ENCODE data around the gene ARHGAP45. TPM values are rescaled to one million over a fixed set of nuclear protein-coding genes. Genes with fewer than 3 reads are reported as not detected.

ARHGAP45 gene
- total RNA-seq, 2 experiments from 2014 or later = 861 to 878 TPM

- no peaks in the 10 kb centered on the region for H3K9me3 Mint-ChIP-seq
- peaks cover 21% of the 10 kb centered on the region for H3K36me3 ChIP-seq (ENCODE audit: insufficient read depth, low read length)
- peaks cover 6 to 17% of the 10 kb centered on the region in 2 experiments for H3K9me3 ChIP-seq (ENCODE audit: control insufficient read depth in 1 of 2, insufficient read depth in 1 of 2, low read length in 2 of 2)
- peaks cover 43% of the 10 kb centered on the region for H3K36me3 Mint-ChIP-seq (ENCODE audit: low read depth)
- ATAC-seq (ENCODE audit: poor library complexity) = no peak
- H3K4me1 ChIP-seq (ENCODE audit: insufficient read depth, low read length) = peaks cover 58% of the 10 kb centered on the region
- H3K4me3 Mint-ChIP-seq = no peak overlapping the region
- intact Hi-C loops (cut with DNase I, micrococcal nuclease) = no loop called here
- CTCF ChIA-PET = no interaction called here
- DNase-seq = no peak
- H3K4me1 Mint-ChIP-seq (ENCODE audit: low read depth) = peaks cover 53% of the 10 kb centered on the region
- H3K4me3 ChIP-seq (ENCODE audit: low read length) = no peak overlapping the region
- POLR2A ChIA-PET = interaction anchor here (1.5 to 5.1 kb wide), 2 partner anchors 19 to 27 kb away, joined by 4 to 53 read pairs; no protein-coding TSS in a partner anchor
- H3K27ac ChIP-seq (ENCODE audit: low read depth in 1 of 2, low read length in 2 of 2) = no peak overlapping the region
- H3K27me3 Mint-ChIP-seq = no peaks in the 10 kb centered on the region
- TF ChIP-seq CTCF (IDR thresholded peaks at IDR 0.05) = no peak
- no peaks in the 10 kb centered on the region for H3K27me3 ChIP-seq (ENCODE audit: control insufficient read depth in 1 of 2, insufficient read depth in 2 of 2, low read length in 2 of 2)
- no peak overlapping the region for H3K27ac Mint-ChIP-seq
Observed at GRCh38 chr19:1060689-1061088, 6.3 kb upstream of the ARHGAP45 start.

GRCh38 chr19:1061987-1062386 lies 5.0 kb upstream of the ARHGAP45 start:
- Mint-ChIP-seq H3K27ac (no peak overlapping the region), H3K4me1 (ENCODE audit: low read depth) (peaks cover 54% of the 10 kb centered on the region), H3K36me3 (ENCODE audit: low read depth) (peaks cover 30% of the 10 kb centered on the region), H3K27me3 (no peaks in the 10 kb centered on the region), H3K9me3 (no peaks in the 10 kb centered on the region), H3K4me3 (no peak overlapping the region)
- Histone ChIP-seq H3K4me3 (ENCODE audit: low read length) (no peak overlapping the region), H3K27ac (ENCODE audit: low read depth in 1 of 2, low read length in 2 of 2) (no peak overlapping the region), H3K4me1 (ENCODE audit: insufficient read depth, low read length) (peaks cover 62% of the 10 kb centered on the region), H3K27me3 (ENCODE audit: control insufficient read depth in 1 of 2, insufficient read depth in 2 of 2, low read length in 2 of 2) (no peaks in the 10 kb centered on the region), H3K36me3 (ENCODE audit: insufficient read depth, low read length) (peaks cover 14% of the 10 kb centered on the region), H3K9me3 (ENCODE audit: control insufficient read depth in 1 of 2, insufficient read depth in 1 of 2, low read length in 2 of 2) (peaks cover 4 to 5% of the 10 kb centered on the region in 2 experiments)
- ChIA-PET POLR2A (interaction anchor here (1.3 to 21.0 kb wide), 2 partner anchors 20 to 34 kb away, joined by 3 to 1253 read pairs; no protein-coding TSS in a partner anchor), CTCF (no interaction called here)
- no peak for DNase-seq
- intact Hi-C loops (cut with DNase I, micrococcal nuclease) = no loop called here
- no peak for TF ChIP-seq CTCF (IDR thresholded peaks at IDR 0.05)
- ATAC-seq (ENCODE audit: poor library complexity) = no peak

- peaks cover 25% of the 10 kb centered on the region for H3K36me3 Mint-ChIP-seq (ENCODE audit: low read depth)
- no peak overlapping the region for H3K27ac Mint-ChIP-seq
- no peak for TF ChIP-seq CTCF (IDR thresholded peaks at IDR 0.05)
- Histone ChIP-seq H3K4me3 (ENCODE audit: low read length) (no peak overlapping the region), H3K9me3 (ENCODE audit: control insufficient read depth in 1 of 2, insufficient read depth in 1 of 2, low read length in 2 of 2) (peaks cover 0 to under 1% of the 10 kb centered on the region in 2 experiments), H3K27ac (ENCODE audit: low read depth in 1 of 2, low read length in 2 of 2) (no peak overlapping the region), H3K36me3 (ENCODE audit: insufficient read depth, low read length) (peaks cover 13% of the 10 kb centered on the region), H3K4me1 (ENCODE audit: insufficient read depth, low read length) (peaks cover 57% of the 10 kb centered on the region), H3K27me3 (ENCODE audit: control insufficient read depth in 1 of 2, insufficient read depth in 2 of 2, low read length in 2 of 2) (no peaks in the 10 kb centered on the region)
- no peaks in the 10 kb centered on the region for H3K9me3 Mint-ChIP-seq
- ATAC-seq (ENCODE audit: poor library complexity) (peak; percentile 1), DNase-seq (peak in 1 of 14 experiments; percentile 48)
- ChIA-PET POLR2A (interaction anchor here (1.3 to 21.0 kb wide), 2 partner anchors 20 to 35 kb away, joined by 3 to 1253 read pairs; no protein-coding TSS in a partner anchor), CTCF (no interaction called here)
- no peak overlapping the region for H3K4me3 Mint-ChIP-seq
- no peaks in the 10 kb centered on the region for H3K27me3 Mint-ChIP-seq
- peaks cover 49% of the 10 kb centered on the region for H3K4me1 Mint-ChIP-seq (ENCODE audit: low read depth)
- intact Hi-C loops (cut with DNase I, micrococcal nuclease) = no loop called here
Observed at GRCh38 chr19:1062387-1063029, 4.5 kb upstream of the ARHGAP45 start.

All from CD4-positive, alpha-beta T cell (primary cell).